GM23338 (cell line): ENCODE measurements around the gene CD300A.

Experiments used
- EZH2 ChIP-seq: fragments of 200-600 bp; sonication (generic); IDR thresholded peaks from one replicate; pipeline ENCODE4 v1.8.0; 2017; ENCODE audit warnings: antibody characterized with exemption, mild to moderate bottlenecking, low read depth; ENCODE audit not compliant: unreplicated experiment
- EZH2phosphoT487 ChIP-seq: fragments of 200-600 bp; sonication (generic); IDR thresholded peaks from one replicate; pipeline ENCODE4 v1.8.1; 2018; ENCODE audit warnings: antibody characterized with exemption; ENCODE audit not compliant: unreplicated experiment
- JUNB ChIP-seq: IDR thresholded peaks from one replicate; pipeline ENCODE4 v1.6.1; 2016; ENCODE audit warnings: antibody characterized with exemption; ENCODE audit not compliant: unreplicated experiment
- TF ChIP-seq, protein P1 (sequence below), 2 experiments: fragments of 200-600 bp in 1 of 2; sonication (generic) in 1 of 2; conservative IDR thresholded peaks; 2 replicates each; pipeline versions ENCODE4 v1.5.1 to v1.6.1; 2016 to 2017; ENCODE audit warnings: antibody characterized with exemption in 2 of 2, low read depth in 2 of 2, mild to moderate bottlenecking in 2 of 2, moderate library complexity in 1 of 2
- TF ChIP-seq, protein P2 (sequence below): fragments of 250-450 bp; sonication (Bioruptor Pico); IDR thresholded peaks from 2 replicates; pipeline ENCODE4 v1.5.0; 2020; ENCODE audit warnings: mild to moderate bottlenecking, moderate library complexity

DNA sequence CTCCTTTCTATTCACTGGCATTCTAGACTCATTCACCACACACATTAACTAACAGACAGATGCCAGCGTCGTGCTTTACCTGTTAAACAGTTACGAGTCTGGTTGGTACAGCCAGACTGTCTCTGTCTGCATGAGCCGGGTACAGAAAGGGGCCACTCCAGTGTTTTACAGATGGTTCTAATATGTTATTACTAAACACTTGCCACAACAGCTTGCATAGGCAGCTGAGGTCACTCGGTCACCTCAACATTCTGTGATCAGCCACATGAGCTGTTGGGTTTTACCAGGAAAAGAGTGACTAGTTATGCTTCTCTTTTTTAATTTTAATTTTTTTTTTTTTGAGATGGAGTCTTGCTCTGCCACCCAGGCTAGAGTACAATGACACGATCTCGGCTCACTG, 25.2 kb downstream of the CD300A start:
- TF ChIP-seq, protein P1, sequence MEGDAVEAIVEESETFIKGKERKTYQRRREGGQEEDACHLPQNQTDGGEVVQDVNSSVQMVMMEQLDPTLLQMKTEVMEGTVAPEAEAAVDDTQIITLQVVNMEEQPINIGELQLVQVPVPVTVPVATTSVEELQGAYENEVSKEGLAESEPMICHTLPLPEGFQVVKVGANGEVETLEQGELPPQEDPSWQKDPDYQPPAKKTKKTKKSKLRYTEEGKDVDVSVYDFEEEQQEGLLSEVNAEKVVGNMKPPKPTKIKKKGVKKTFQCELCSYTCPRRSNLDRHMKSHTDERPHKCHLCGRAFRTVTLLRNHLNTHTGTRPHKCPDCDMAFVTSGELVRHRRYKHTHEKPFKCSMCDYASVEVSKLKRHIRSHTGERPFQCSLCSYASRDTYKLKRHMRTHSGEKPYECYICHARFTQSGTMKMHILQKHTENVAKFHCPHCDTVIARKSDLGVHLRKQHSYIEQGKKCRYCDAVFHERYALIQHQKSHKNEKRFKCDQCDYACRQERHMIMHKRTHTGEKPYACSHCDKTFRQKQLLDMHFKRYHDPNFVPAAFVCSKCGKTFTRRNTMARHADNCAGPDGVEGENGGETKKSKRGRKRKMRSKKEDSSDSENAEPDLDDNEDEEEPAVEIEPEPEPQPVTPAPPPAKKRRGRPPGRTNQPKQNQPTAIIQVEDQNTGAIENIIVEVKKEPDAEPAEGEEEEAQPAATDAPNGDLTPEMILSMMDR (conservative IDR thresholded peaks at IDR 0.05; ENCODE audit: low read depth in 2 of 2): no peak
- TF ChIP-seq, protein P2, sequence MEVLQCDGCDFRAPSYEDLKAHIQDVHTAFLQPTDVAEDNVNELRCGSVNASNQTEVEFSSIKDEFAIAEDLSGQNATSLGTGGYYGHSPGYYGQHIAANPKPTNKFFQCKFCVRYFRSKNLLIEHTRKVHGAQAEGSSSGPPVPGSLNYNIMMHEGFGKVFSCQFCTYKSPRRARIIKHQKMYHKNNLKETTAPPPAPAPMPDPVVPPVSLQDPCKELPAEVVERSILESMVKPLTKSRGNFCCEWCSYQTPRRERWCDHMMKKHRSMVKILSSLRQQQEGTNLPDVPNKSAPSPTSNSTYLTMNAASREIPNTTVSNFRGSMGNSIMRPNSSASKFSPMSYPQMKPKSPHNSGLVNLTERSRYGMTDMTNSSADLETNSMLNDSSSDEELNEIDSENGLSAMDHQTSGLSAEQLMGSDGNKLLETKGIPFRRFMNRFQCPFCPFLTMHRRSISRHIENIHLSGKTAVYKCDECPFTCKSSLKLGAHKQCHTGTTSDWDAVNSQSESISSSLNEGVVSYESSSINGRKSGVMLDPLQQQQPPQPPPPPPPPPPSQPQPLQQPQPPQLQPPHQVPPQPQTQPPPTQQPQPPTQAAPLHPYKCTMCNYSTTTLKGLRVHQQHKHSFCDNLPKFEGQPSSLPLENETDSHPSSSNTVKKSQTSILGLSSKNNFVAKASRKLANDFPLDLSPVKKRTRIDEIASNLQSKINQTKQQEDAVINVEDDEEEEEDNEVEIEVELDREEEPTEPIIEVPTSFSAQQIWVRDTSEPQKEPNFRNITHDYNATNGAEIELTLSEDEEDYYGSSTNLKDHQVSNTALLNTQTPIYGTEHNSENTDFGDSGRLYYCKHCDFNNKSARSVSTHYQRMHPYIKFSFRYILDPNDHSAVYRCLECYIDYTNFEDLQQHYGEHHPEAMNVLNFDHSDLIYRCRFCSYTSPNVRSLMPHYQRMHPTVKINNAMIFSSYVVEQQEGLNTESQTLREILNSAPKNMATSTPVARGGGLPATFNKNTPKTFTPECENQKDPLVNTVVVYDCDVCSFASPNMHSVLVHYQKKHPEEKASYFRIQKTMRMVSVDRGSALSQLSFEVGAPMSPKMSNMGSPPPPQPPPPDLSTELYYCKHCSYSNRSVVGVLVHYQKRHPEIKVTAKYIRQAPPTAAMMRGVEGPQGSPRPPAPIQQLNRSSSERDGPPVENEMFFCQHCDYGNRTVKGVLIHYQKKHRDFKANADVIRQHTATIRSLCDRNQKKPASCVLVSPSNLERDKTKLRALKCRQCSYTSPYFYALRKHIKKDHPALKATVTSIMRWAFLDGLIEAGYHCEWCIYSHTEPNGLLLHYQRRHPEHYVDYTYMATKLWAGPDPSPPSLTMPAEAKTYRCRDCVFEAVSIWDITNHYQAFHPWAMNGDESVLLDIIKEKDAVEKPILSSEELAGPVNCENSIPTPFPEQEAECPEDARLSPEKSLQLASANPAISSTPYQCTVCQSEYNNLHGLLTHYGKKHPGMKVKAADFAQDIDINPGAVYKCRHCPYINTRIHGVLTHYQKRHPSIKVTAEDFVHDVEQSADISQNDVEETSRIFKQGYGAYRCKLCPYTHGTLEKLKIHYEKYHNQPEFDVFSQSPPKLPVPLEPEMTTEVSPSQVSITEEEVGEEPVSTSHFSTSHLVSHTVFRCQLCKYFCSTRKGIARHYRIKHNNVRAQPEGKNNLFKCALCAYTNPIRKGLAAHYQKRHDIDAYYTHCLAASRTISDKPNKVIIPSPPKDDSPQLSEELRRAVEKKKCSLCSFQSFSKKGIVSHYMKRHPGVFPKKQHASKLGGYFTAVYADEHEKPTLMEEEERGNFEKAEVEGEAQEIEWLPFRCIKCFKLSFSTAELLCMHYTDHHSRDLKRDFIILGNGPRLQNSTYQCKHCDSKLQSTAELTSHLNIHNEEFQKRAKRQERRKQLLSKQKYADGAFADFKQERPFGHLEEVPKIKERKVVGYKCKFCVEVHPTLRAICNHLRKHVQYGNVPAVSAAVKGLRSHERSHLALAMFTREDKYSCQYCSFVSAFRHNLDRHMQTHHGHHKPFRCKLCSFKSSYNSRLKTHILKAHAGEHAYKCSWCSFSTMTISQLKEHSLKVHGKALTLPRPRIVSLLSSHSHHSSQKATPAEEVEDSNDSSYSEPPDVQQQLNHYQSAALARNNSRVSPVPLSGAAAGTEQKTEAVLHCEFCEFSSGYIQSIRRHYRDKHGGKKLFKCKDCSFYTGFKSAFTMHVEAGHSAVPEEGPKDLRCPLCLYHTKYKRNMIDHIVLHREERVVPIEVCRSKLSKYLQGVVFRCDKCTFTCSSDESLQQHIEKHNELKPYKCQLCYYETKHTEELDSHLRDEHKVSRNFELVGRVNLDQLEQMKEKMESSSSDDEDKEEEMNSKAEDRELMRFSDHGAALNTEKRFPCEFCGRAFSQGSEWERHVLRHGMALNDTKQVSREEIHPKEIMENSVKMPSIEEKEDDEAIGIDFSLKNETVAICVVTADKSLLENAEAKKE (CRISPR knock-in tag): no peak
- no peak for TF ChIP-seq EZH2phosphoT487
- no peak for TF ChIP-seq JUNB
- TF ChIP-seq EZH2: no peak
